ENCODE results near the gene MTFR2. TPM values are rescaled to one million over a fixed set of nuclear protein-coding genes. Genes with fewer than 3 reads are reported as not detected.

The MTFR2 gene
- polyA plus RNA-seq, 1 of the 3 experiments (the other 2 are of a cell fraction): 7.4 TPM

- no peaks in the 10 kb centered on the region for H4K20me1 ChIP-seq (ENCODE audit: insufficient read depth)
- no peak overlapping the region for H3K4me2 ChIP-seq
- H3K27me3 ChIP-seq (ENCODE audit: insufficient read depth): no peaks in the 10 kb centered on the region
- no peak for DNase-seq
- H3K27ac ChIP-seq (ENCODE audit: low read depth in 2 of 2, low read length in 1 of 2): no peak overlapping the region
- H3K79me2 ChIP-seq (ENCODE audit: insufficient read depth): peaks cover 18% of the 10 kb centered on the region; the same call in 1 of the 2 replicates
- 59% methylated on average over 2 of the region's 2 CpGs for WGBS (ENCODE audit: low lambda C conversion rate)
- ChIA-PET CTCF (interaction anchor here (0.6 to 2.5 kb wide), 5 partner anchors 25 to 830 kb away, joined by 3 to 6 read pairs (median 3); no protein-coding TSS in a partner anchor), POLR2A (no interaction called here)
- TF ChIP-seq FOXJ3 (CRISPR knock-in tag; IDR thresholded peaks at IDR 0.05) (no peak), JUND (IDR thresholded peaks at IDR 0.05) (no peak), FOXM1 (IDR thresholded peaks at IDR 0.05; ENCODE audit: low read depth) (no peak)
- TF ChIP-seq, protein P1, sequence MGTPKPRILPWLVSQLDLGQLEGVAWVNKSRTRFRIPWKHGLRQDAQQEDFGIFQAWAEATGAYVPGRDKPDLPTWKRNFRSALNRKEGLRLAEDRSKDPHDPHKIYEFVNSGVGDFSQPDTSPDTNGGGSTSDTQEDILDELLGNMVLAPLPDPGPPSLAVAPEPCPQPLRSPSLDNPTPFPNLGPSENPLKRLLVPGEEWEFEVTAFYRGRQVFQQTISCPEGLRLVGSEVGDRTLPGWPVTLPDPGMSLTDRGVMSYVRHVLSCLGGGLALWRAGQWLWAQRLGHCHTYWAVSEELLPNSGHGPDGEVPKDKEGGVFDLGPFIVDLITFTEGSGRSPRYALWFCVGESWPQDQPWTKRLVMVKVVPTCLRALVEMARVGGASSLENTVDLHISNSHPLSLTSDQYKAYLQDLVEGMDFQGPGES (IDR thresholded peaks at IDR 0.05; ENCODE audit: low read depth, low read length): no peak
- no peak overlapping the region for H3K9ac ChIP-seq
- H3K4me3 ChIP-seq (ENCODE audit: low read depth in 2 of 2, low read length in 1 of 2): no peak overlapping the region
- H3K4me1 ChIP-seq (ENCODE audit: control insufficient read depth in 1 of 2, insufficient read depth in 2 of 2, low read depth in 1 of 2, low read length in 1 of 2): peaks cover 0 to 21% of the 10 kb centered on the region in 2 experiments; a peak in 2 of 4 replicates
- peaks cover 9 to 35% of the 10 kb centered on the region in 2 experiments for H3K36me3 ChIP-seq (replicated peaks in 1 of 2; ENCODE audit: control insufficient read depth in 1 of 2, insufficient read depth in 2 of 2, low read length in 1 of 2)
- no peak overlapping the region for H2AFZ ChIP-seq (ENCODE audit: low read depth)
- H3K9me2 ChIP-seq: no peaks in the 10 kb centered on the region
- H3F3A ChIP-seq (replicated peaks; ENCODE audit: insufficient read depth): peaks cover 57% of the 10 kb centered on the region
- no peaks in the 10 kb centered on the region for H3K9me3 ChIP-seq
Observed at GRCh38 chr6:136252441-136252840, 2.3 kb upstream of the MTFR2 start.

GRCh38 chr6:136251394-136251793 lies 1.3 kb upstream of the MTFR2 start:
- no peaks in the 10 kb centered on the region for H3K27me3 ChIP-seq (ENCODE audit: insufficient read depth)
- H2AFZ ChIP-seq (ENCODE audit: low read depth): peak overlapping the region; percentile 82; the same call in 1 of the 2 replicates
- no peaks in the 10 kb centered on the region for H3K9me3 ChIP-seq
- peaks cover 49% of the 10 kb centered on the region for H3F3A ChIP-seq (replicated peaks; ENCODE audit: insufficient read depth)
- H3K27ac ChIP-seq (ENCODE audit: low read depth in 2 of 2, low read length in 1 of 2): peak overlapping the region in 1 of 2 experiments; percentile 59; a peak in 2 of 4 replicates
- no peaks in the 10 kb centered on the region for H3K9me2 ChIP-seq
- DNase-seq: no peak
- H3K36me3 ChIP-seq (replicated peaks in 1 of 2; ENCODE audit: control insufficient read depth in 1 of 2, insufficient read depth in 2 of 2, low read length in 1 of 2): peaks cover 0 to 25% of the 10 kb centered on the region in 2 experiments
- ChIA-PET CTCF (interaction anchor here (1.0 to 2.5 kb wide), 7 partner anchors 11 to 829 kb away, joined by 3 to 11 read pairs (median 4); partner anchors contain the start of gene MAP7), POLR2A (interaction anchor here (1.3 to 2.2 kb wide), 2 partner anchors 37 to 39 kb away, joined by 4 to 8 read pairs; partner anchors contain the start of gene BCLAF1)
- H4K20me1 ChIP-seq (ENCODE audit: insufficient read depth): no peaks in the 10 kb centered on the region
- peak overlapping the region; percentile 66; the same call in 1 of the 2 replicates for H3K9ac ChIP-seq
- TF ChIP-seq POLR2AphosphoS5 (IDR thresholded peaks at IDR 0.05; ENCODE audit: low read depth, low read length) (peak; percentile 33; the same call in 1 of the 2 replicates), YY1 (IDR thresholded peaks at IDR 0.05; ENCODE audit: low read depth) (no peak)
- H3K4me2 ChIP-seq: peak overlapping the region; percentile 87
- peak overlapping the region; percentile 77 to 98 for H3K4me3 ChIP-seq (ENCODE audit: low read depth in 2 of 2, low read length in 1 of 2)
- H3K4me1 ChIP-seq (ENCODE audit: control insufficient read depth in 1 of 2, insufficient read depth in 2 of 2, low read depth in 1 of 2, low read length in 1 of 2): peaks cover 0 to 21% of the 10 kb centered on the region in 2 experiments; a peak in 2 of 4 replicates
- H3K79me2 ChIP-seq (ENCODE audit: insufficient read depth): peaks cover 24% of the 10 kb centered on the region; the same call in 1 of the 2 replicates
- 13% methylated on average over 4 of the region's 4 CpGs for WGBS (ENCODE audit: low lambda C conversion rate)

DNA sequence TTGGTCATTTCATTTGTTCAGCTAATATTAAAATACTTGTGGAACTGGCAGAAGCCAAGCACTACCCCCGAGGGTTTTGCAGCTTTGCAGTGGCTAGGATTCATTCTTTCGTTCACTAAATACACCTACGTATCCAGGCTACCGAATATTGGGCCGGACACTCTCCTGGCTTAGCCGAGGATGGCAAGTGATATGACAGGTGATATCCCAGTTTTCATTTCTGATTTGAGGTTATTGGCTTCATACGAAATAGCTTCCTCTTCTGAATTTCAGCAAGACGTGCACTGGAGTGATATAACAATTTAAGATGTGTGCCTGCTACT lies 536 bp upstream of the MTFR2 start:
- Histone ChIP-seq H3K27ac (ENCODE audit: low read depth in 2 of 2, low read length in 1 of 2) (peak overlapping the region; percentile 59 to 66), H3K36me3 (replicated peaks in 1 of 2; ENCODE audit: control insufficient read depth in 1 of 2, insufficient read depth in 2 of 2, low read length in 1 of 2) (peaks cover 0 to 17% of the 10 kb centered on the region in 2 experiments), H4K20me1 (ENCODE audit: insufficient read depth) (no peaks in the 10 kb centered on the region), H3K27me3 (ENCODE audit: insufficient read depth) (no peaks in the 10 kb centered on the region), H2AFZ (ENCODE audit: low read depth) (peak overlapping the region; percentile 82; the same call in 1 of the 2 replicates), H3F3A (replicated peaks; ENCODE audit: insufficient read depth) (peaks cover 42% of the 10 kb centered on the region), H3K9ac (peak overlapping the region; percentile 66), H3K4me3 (ENCODE audit: low read depth in 2 of 2, low read length in 1 of 2) (peak overlapping the region; percentile 77 to 98), H3K4me2 (peak overlapping the region; percentile 87), H3K79me2 (ENCODE audit: insufficient read depth) (peaks cover 31% of the 10 kb centered on the region; the same call in 1 of the 2 replicates), H3K4me1 (ENCODE audit: control insufficient read depth in 1 of 2, insufficient read depth in 2 of 2, low read depth in 1 of 2, low read length in 1 of 2) (peaks cover 0 to 21% of the 10 kb centered on the region in 2 experiments; a peak in 2 of 4 replicates), H3K9me3 (no peaks in the 10 kb centered on the region), H3K9me2 (no peaks in the 10 kb centered on the region)
- CTCF ChIA-PET: interaction anchor here (0.6 to 2.5 kb wide), 10 partner anchors 9 to 728 kb away, joined by 3 to 11 read pairs (median 4); partner anchors contain the start of gene MAP7
- POLR2A ChIA-PET: interaction anchor here (1.3 to 2.2 kb wide), 2 partner anchors 38 to 39 kb away, joined by 4 to 8 read pairs; partner anchors contain the start of gene BCLAF1
- 2% methylated on average over 8 of the region's 8 CpGs for WGBS (ENCODE audit: low lambda C conversion rate)
- no peak for DNase-seq
- TF ChIP-seq ZBTB33 (IDR thresholded peaks at IDR 0.05; ENCODE audit: borderline replicate concordance, low read depth): no peak
- TF ChIP-seq TCF12 (IDR thresholded peaks at IDR 0.05): no peak
- no peak for TF ChIP-seq RAD21 (IDR thresholded peaks at IDR 0.05; ENCODE audit: low read length)
- TF ChIP-seq, protein P1 (IDR thresholded peaks at IDR 0.05; ENCODE audit: low read depth, low read length): no peak
- no peak for TF ChIP-seq MXI1 (IDR thresholded peaks at IDR 0.05; ENCODE audit: low read depth, low read length)
- TF ChIP-seq, protein P2, sequence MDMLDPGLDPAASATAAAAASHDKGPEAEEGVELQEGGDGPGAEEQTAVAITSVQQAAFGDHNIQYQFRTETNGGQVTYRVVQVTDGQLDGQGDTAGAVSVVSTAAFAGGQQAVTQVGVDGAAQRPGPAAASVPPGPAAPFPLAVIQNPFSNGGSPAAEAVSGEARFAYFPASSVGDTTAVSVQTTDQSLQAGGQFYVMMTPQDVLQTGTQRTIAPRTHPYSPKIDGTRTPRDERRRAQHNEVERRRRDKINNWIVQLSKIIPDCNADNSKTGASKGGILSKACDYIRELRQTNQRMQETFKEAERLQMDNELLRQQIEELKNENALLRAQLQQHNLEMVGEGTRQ (IDR thresholded peaks at IDR 0.05; ENCODE audit: borderline replicate concordance, low read depth, low read length): no peak
